WTC11 (cell line): Measurements from ENCODE around the gene MMP24.

Experiments
- ATF3 ChIP-seq: sonication (generic); formaldehyde crosslinking; conservative IDR thresholded peaks from 2 replicates; pipeline ENCODE4 v1.8.1; 2022; ENCODE audit warnings: mild to moderate bottlenecking, missing genetic modification reagents
- CBFB ChIP-seq: sonication (generic); formaldehyde crosslinking; IDR thresholded peaks from 2 replicates; pipeline ENCODE4 v1.8.1; 2022; ENCODE audit warnings: mild to moderate bottlenecking, low read depth, missing genetic modification reagents
- CTCF ChIP-seq: fragments of 200-600 bp; IDR thresholded peaks from 2 replicates; pipeline ENCODE4 v1.8.0; 2022; ENCODE audit warnings: antibody characterized with exemption
- E2F1 ChIP-seq: sonication (generic); formaldehyde crosslinking; IDR thresholded peaks from 2 replicates; pipeline ENCODE4 v1.8.0; 2022; ENCODE audit warnings: mild to moderate bottlenecking, missing genetic modification reagents
- HMGXB4 ChIP-seq: sonication (generic); formaldehyde crosslinking; IDR thresholded peaks from 2 replicates; pipeline ENCODE4 v1.8.1; 2023; ENCODE audit warnings: mild to moderate bottlenecking, moderate library complexity, missing genetic modification reagents
- IRF2 ChIP-seq: sonication (generic); formaldehyde crosslinking; IDR thresholded peaks from 2 replicates; pipeline ENCODE4 v1.8.0; 2022; ENCODE audit warnings: low read depth, missing genetic modification reagents, borderline replicate concordance
- MAX ChIP-seq: sonication (generic); formaldehyde crosslinking; IDR thresholded peaks from 2 replicates; pipeline ENCODE4 v1.8.0; 2022; ENCODE audit warnings: mild to moderate bottlenecking, missing genetic modification reagents
- ZNF138 ChIP-seq: sonication (generic); formaldehyde crosslinking; conservative IDR thresholded peaks from 2 replicates; pipeline ENCODE4 v1.8.1; 2022; ENCODE audit warnings: mild to moderate bottlenecking, moderate library complexity, missing genetic modification reagents
- ZNF423 ChIP-seq: fragments of 250-450 bp; sonication (Bioruptor Pico); IDR thresholded peaks from 2 replicates; pipeline ENCODE4 v2.1.2; 2022; ENCODE audit warnings: mild to moderate bottlenecking, moderate library complexity
- TF ChIP-seq, protein P1 (sequence below): fragments of 250-450 bp; sonication (Bioruptor Pico); IDR thresholded peaks from 2 replicates; pipeline ENCODE4 v1.9.0; 2021; ENCODE audit warnings: mild to moderate bottlenecking, borderline replicate concordance

DNA sequence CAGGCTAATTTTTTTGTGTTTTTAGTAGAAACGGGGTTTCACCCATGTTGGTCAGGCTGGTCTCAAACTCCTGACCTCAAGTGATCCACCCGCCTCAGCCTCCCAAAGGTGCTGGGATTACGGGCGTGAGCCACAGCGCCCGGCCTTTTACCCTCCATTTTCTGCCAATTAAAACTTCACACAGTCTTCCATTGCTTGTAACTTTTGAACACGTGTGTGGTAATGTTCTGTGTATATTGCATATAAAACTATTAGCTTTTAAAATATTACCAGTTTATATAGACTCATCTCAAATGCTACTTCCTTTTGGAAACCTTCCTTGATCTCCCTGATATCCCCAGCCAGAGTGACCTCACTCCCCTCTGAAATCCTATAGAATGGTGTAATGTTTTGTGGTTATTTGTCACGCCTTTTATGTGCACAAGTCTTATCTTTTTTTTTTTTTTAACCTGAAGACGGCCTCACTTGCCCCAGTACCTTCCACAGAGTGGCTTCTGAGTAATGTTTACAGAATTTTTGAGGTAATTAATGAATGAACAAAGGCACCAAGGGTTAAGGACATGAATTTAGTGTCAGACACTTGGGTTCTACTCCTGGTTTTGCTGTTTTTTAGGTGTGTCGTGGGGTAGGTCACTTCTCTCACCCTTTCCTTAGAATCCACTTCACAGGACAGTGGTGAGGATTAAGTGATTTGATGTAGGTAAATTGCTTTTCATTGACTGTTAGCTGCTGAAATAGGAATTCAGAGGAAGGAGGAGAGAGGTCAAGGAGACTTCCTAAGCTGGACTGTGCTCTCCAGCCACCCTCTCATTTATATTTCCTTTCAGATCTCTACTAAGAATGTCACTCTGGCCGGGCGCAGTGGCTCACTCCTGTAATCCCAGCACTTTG is 11.2 kb upstream of the MMP24 start:
- no peak for TF ChIP-seq CTCF
- TF ChIP-seq, protein P1, sequence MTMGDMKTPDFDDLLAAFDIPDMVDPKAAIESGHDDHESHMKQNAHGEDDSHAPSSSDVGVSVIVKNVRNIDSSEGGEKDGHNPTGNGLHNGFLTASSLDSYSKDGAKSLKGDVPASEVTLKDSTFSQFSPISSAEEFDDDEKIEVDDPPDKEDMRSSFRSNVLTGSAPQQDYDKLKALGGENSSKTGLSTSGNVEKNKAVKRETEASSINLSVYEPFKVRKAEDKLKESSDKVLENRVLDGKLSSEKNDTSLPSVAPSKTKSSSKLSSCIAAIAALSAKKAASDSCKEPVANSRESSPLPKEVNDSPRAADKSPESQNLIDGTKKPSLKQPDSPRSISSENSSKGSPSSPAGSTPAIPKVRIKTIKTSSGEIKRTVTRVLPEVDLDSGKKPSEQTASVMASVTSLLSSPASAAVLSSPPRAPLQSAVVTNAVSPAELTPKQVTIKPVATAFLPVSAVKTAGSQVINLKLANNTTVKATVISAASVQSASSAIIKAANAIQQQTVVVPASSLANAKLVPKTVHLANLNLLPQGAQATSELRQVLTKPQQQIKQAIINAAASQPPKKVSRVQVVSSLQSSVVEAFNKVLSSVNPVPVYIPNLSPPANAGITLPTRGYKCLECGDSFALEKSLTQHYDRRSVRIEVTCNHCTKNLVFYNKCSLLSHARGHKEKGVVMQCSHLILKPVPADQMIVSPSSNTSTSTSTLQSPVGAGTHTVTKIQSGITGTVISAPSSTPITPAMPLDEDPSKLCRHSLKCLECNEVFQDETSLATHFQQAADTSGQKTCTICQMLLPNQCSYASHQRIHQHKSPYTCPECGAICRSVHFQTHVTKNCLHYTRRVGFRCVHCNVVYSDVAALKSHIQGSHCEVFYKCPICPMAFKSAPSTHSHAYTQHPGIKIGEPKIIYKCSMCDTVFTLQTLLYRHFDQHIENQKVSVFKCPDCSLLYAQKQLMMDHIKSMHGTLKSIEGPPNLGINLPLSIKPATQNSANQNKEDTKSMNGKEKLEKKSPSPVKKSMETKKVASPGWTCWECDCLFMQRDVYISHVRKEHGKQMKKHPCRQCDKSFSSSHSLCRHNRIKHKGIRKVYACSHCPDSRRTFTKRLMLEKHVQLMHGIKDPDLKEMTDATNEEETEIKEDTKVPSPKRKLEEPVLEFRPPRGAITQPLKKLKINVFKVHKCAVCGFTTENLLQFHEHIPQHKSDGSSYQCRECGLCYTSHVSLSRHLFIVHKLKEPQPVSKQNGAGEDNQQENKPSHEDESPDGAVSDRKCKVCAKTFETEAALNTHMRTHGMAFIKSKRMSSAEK (CRISPR knock-in tag): no peak
- TF ChIP-seq ZNF138 (CRISPR knock-in tag): no peak
- no peak for TF ChIP-seq E2F1 (CRISPR knock-in tag)
- no peak for TF ChIP-seq HMGXB4
- TF ChIP-seq MAX: no peak
- TF ChIP-seq IRF2: no peak
- TF ChIP-seq ZNF423: no peak
- no peak for TF ChIP-seq CBFB (CRISPR knock-in tag)
- TF ChIP-seq ATF3 (CRISPR knock-in tag): no peak
